ENCODE results near the gene PPARA.
"Not testable (repeated sequence)": the region's sequence is repeated elsewhere in the genome, so short reads cannot be mapped to it uniquely, and the experiment has no call there.

Gene PPARA

GRCh38 chr22:46123694-46124382 lies 26.5 kb upstream of the PPARA start:
- no peak for DNase-seq
- intact Hi-C loops (cut with DNase I): loop anchor here (5.0 to 10.0 kb wide), 3 partner anchors 173 to 421 kb away; partner anchors contain the start of gene GTSE1

GRCh38 chr22:46124383-46125144 lies 25.8 kb upstream of the PPARA start:
- DNase-seq: no peak
- intact Hi-C loops (cut with DNase I): loop anchor here (5.0 to 10.0 kb wide), 3 partner anchors 173 to 420 kb away; partner anchors contain the start of gene GTSE1

- intact Hi-C loops (cut with DNase I): loop anchor here (10.0 kb wide), 1 partner anchor 419 kb away; no protein-coding TSS in a partner anchor
- no peak for DNase-seq
Observed at GRCh38 chr22:46125311-46125710, 25.0 kb upstream of the PPARA start.

GRCh38 chr22:46125816-46126765 lies 24.2 kb upstream of the PPARA start:
- intact Hi-C loops (cut with DNase I): loop anchor here (10.0 kb wide), 1 partner anchor 419 kb away; no protein-coding TSS in a partner anchor
- no peak for DNase-seq

GRCh38 chr22:46126853-46127385 lies 23.4 kb upstream of the PPARA start:
- intact Hi-C loops (cut with DNase I): loop anchor here (10.0 kb wide), 1 partner anchor 418 kb away; no protein-coding TSS in a partner anchor

GRCh38 chr22:46127556-46127955 lies 22.8 kb upstream of the PPARA start:
- DNase-seq: no peak
- intact Hi-C loops (cut with DNase I): loop anchor here (10.0 kb wide), 1 partner anchor 417 kb away; no protein-coding TSS in a partner anchor

More at GRCh38 chr22:46126853-46127385, 23.4 kb upstream of the PPARA start:
- DNase-seq: no peak

- DNase-seq: no peak
- intact Hi-C loops (cut with DNase I): loop anchor here (10.0 kb wide), 1 partner anchor 416 kb away; no protein-coding TSS in a partner anchor
Observed at GRCh38 chr22:46128606-46129005, 21.7 kb upstream of the PPARA start.

- intact Hi-C loops (cut with DNase I): loop anchor here (10.0 kb wide), 1 partner anchor 415 kb away; no protein-coding TSS in a partner anchor
- peak in 12 of 42 donors; percentile 41 to 64 (median 56) for DNase-seq
Observed at GRCh38 chr22:46129390-46130041, 20.8 kb upstream of the PPARA start.

- intact Hi-C loops (cut with DNase I): no loop called here
- no peak for DNase-seq
Observed at GRCh38 chr22:46131151-46131587, 19.2 kb upstream of the PPARA start.

- intact Hi-C loops (cut with DNase I); DNase-seq: not testable (repeated sequence)
Observed at GRCh38 chr22:46132193-46132829, 18.0 kb upstream of the PPARA start.

GRCh38 chr22:46132830-46133587 lies 17.3 kb upstream of the PPARA start:
- intact Hi-C loops (cut with DNase I): no loop called here
- no peak for DNase-seq

GRCh38 chr22:46133588-46133855 lies 16.8 kb upstream of the PPARA start:
- no peak for DNase-seq
- intact Hi-C loops (cut with DNase I): no loop called here

- no peak for DNase-seq
- intact Hi-C loops (cut with DNase I): no loop called here
Observed at GRCh38 chr22:46134111-46134705, 16.1 kb upstream of the PPARA start.

GRCh38 chr22:46135611-46136485 lies 14.5 kb upstream of the PPARA start:
- intact Hi-C loops (cut with DNase I): no loop called here

GRCh38 chr22:46136486-46137217 lies 13.7 kb upstream of the PPARA start:
- DNase-seq: no peak
- intact Hi-C loops (cut with DNase I): no loop called here

More at GRCh38 chr22:46135611-46136485, 14.5 kb upstream of the PPARA start:
- no peak for DNase-seq

All from head of caudate nucleus (tissue), 42 donors.